Endothelial cell of umbilical vein (primary cell): Measurements from ENCODE around the gene CREG1. TPM values are rescaled to one million over a fixed set of nuclear protein-coding genes. Genes with fewer than 3 reads are reported as not detected.

Experiments used
- BruUV-seq: library from RNA; stranded (reverse); fragments of 400-500 nt; replicated peaks from 2 replicates; lab custom pipeline; 2021; lab: Mats Ljungman, UMichigan
- CTCF ChIA-PET: fragments of 300-600, 350-600 bp; sonication (Branson Sonifier 250); formaldehyde crosslinking; loops from one replicate; lab custom pipeline; 2021; ENCODE audit warnings: antibody characterized with exemption, inconsistent platforms; lab: Charles Lee
- POLR2A ChIA-PET: fragments of 300-600, 350-600 bp; sonication (Branson Sonifier 250); formaldehyde crosslinking; loops from one replicate; lab custom pipeline; 2021; ENCODE audit warnings: antibody characterized with exemption, inconsistent platforms; lab: Charles Lee
- DNase-seq: peaks from one replicate; pipeline ENCODE4 v3.0.0-alpha.2; 2011; ENCODE audit warnings: low read depth, low spot score
- FAIRE-seq: peaks from 2 replicates; lab custom pipeline; 2011; peaks lifted over from hg19 to GRCh38; lab: Jason Lieb, UNC
- H2AFZ ChIP-seq: 2 replicates; pipeline ENCODE4 v1.6.0; 2012; ENCODE audit warnings: low read depth, low read length, control low read depth, inconsistent platforms
- H3K27ac ChIP-seq: 2 replicates; pipeline ENCODE4 v1.5.1; 2011; ENCODE audit warnings: low read depth, mild to moderate bottlenecking, control low read depth, low read length, moderate library complexity; ENCODE audit not compliant: insufficient read depth
- H3K27me3 ChIP-seq, 2 experiments: 2 replicates each; pipeline versions ENCODE4 v1.6.0 to v1.6.1; 2011; ENCODE audit warnings: low read length in 2 of 2, mixed read lengths in 1 of 2; ENCODE audit not compliant: control insufficient read depth in 2 of 2, insufficient read depth in 2 of 2
- H3K36me3 ChIP-seq, 2 experiments: 2 replicates in 1 of 2; 3 replicates in 1 of 2; pipeline ENCODE4 v1.5.1; 2011; ENCODE audit warnings: low read length in 2 of 2, mild to moderate bottlenecking in 1 of 2, moderate library complexity in 1 of 2; ENCODE audit not compliant: control insufficient read depth in 2 of 2, insufficient read depth in 2 of 2; ENCODE audit errors: extremely low read depth in 1 of 2
- H3K4me1 ChIP-seq: 3 replicates; pipeline ENCODE4 v1.5.1; 2011; ENCODE audit warnings: mild to moderate bottlenecking, low read length; ENCODE audit not compliant: control insufficient read depth, insufficient read depth; ENCODE audit errors: extremely low read depth
- H3K4me2 ChIP-seq: 2 replicates; pipeline ENCODE4 v1.6.1; 2011; ENCODE audit warnings: low read length, control low read depth, mixed read lengths; ENCODE audit not compliant: insufficient read depth
- H3K4me3 ChIP-seq, 3 experiments: fragments of 200-600 bp in 1 of 3; sonication (generic), shearing (Covaris generic) in 1 of 3; replicated peaks in 1 of 3; 2 replicates each; pipeline ENCODE4 v1.5.1; 2011 to 2016; ENCODE audit warnings: control low read depth in 3 of 3, low read length in 3 of 3, mild to moderate bottlenecking in 2 of 3, inconsistent platforms in 1 of 3, low read depth in 1 of 3, moderate library complexity in 1 of 3; ENCODE audit not compliant: insufficient read depth in 1 of 3
- H3K79me2 ChIP-seq: 2 replicates; pipeline ENCODE4 v1.6.0; 2012; ENCODE audit warnings: low read length, inconsistent platforms; ENCODE audit not compliant: control insufficient read depth, insufficient read depth
- H3K9ac ChIP-seq: replicated peaks from 2 replicates; pipeline ENCODE3; 2011; ENCODE audit warnings: low read length, control low read depth; ENCODE audit not compliant: insufficient read depth; ENCODE audit errors: extremely low read depth
- H3K9me1 ChIP-seq: replicated peaks from 3 replicates; pipeline ENCODE4 v1.6.0; 2011; ENCODE audit warnings: mild to moderate bottlenecking, low read length; ENCODE audit not compliant: control insufficient read depth, insufficient read depth; ENCODE audit errors: extremely low read depth
- H3K9me3 ChIP-seq: replicated peaks from 2 replicates; pipeline ENCODE4 v1.5.1; 2012; ENCODE audit warnings: low read length, inconsistent platforms; ENCODE audit not compliant: control insufficient read depth, insufficient read depth
- H4K20me1 ChIP-seq: replicated peaks from 2 replicates; pipeline ENCODE3; 2011; ENCODE audit warnings: mild to moderate bottlenecking, low read length; ENCODE audit not compliant: control insufficient read depth, insufficient read depth; ENCODE audit errors: extremely low read depth
- CTCF ChIP-seq, 2 donors: IDR thresholded peaks; 1 replicate in 1 of 2; 2 replicates in 1 of 2; pipeline ENCODE4 v1.5.1; 2011; ENCODE audit warnings: low read length in 2 of 2, mild to moderate bottlenecking in 2 of 2, moderate library complexity in 2 of 2, control low read depth in 1 of 2, inconsistent platforms in 1 of 2, low read depth in 1 of 2; ENCODE audit not compliant: insufficient read depth in 1 of 2; ENCODE audit errors: extremely low read depth in 1 of 2
- EZH2 ChIP-seq: IDR thresholded peaks from 2 replicates; pipeline ENCODE4 v1.6.1; 2012; ENCODE audit warnings: borderline replicate concordance, low read depth, mild to moderate bottlenecking, moderate library complexity, low read length, inconsistent platforms; ENCODE audit not compliant: severe bottlenecking
- MAX ChIP-seq: IDR thresholded peaks from 2 replicates; pipeline ENCODE4 v1.6.1; 2011; ENCODE audit not compliant: insufficient read depth, insufficient read length
- POLR2A ChIP-seq: IDR thresholded peaks from 2 replicates; pipeline ENCODE4 v1.6.1; 2012; ENCODE audit warnings: low read depth, mild to moderate bottlenecking, control low read depth, low read length
- dilution Hi-C: fragments of 300-500 bp; cut with MboI; formaldehyde crosslinking; loops from one replicate; pipeline ENCODE4 v1.15.0; 2019; ENCODE audit warnings: low sequenced_read_pairs; ENCODE audit not compliant: extremely low pct_ligation_motif_present
- intact Hi-C: fragments of 100-400 bp; cut with micrococcal nuclease; formaldehyde crosslinking; loops from one replicate; pipeline ENCODE4 v1.10.0; 2022
- polyA plus RNA-seq, 4 experiments: library from polyadenylated mRNA; depleted of rRNA in 3 of 4; stranded (reverse) in 3 of 4; unstranded in 1 of 4; fragments of >200 nt; gene quantifications; 2 replicates each; pipeline versions ENCODE4 v1.2.1 to v1.2.3, GENCODE V29; 2011 to 2012; ENCODE audit warnings: missing spikeins in 1 of 4
- total RNA-seq: library from RNA; stranded (reverse); gene quantifications from 2 replicates; pipeline ENCODE4 v1.2.3, GENCODE V29; 2021

Gene CREG1
- total and polyA plus RNA-seq, 2 donors (not counting 3 experiments of a cell fraction or from before 2014, with no cell fraction given): 10.3 to 15.8 TPM

GRCh38 chr1:167529829-167530474 lies 23.6 kb downstream of the CREG1 start:
- no peaks in the 10 kb centered on the region for H3K9me3 ChIP-seq
- H3K27me3 ChIP-seq: peaks cover 1 to 2% of the 10 kb centered on the region in 2 experiments
- POLR2A ChIA-PET: no interaction called here
- no peak overlapping the region for H3K4me2 ChIP-seq
- no peak overlapping the region for H3K27ac ChIP-seq
- H3K9ac ChIP-seq: no peak overlapping the region
- intact Hi-C loops: no loop called here
- H3K79me2 ChIP-seq: no peaks in the 10 kb centered on the region
- no peaks in the 10 kb centered on the region for H3K4me1 ChIP-seq
- CTCF ChIA-PET: interaction anchor here (1.4 to 5.2 kb wide), 5 partner anchors 7 to 470 kb away, joined by 3 to 28 read pairs (median 5); no protein-coding TSS in a partner anchor
- BruUV-seq: no TSS peak
- H3K4me3 ChIP-seq: no peak overlapping the region
- dilution Hi-C loops: no loop called here
- H2AFZ ChIP-seq: no peak overlapping the region
- no peak for TF ChIP-seq CTCF (IDR thresholded peaks at IDR 0.05; ENCODE audit: extremely low read depth in 1 of 2, insufficient read depth in 1 of 2, low read depth in 1 of 2, low read length in 2 of 2)
- no peak for TF ChIP-seq MAX
- TF ChIP-seq EZH2: no peak
- TF ChIP-seq POLR2A: no peak
- H3K36me3 ChIP-seq: no peaks in the 10 kb centered on the region
- FAIRE-seq: no peak
- DNase-seq: no peak
- no peaks in the 10 kb centered on the region for H3K9me1 ChIP-seq
- no peaks in the 10 kb centered on the region for H4K20me1 ChIP-seq
